ENCODE data around the gene MIF. TPM values are rescaled to one million over a fixed set of nuclear protein-coding genes. Genes with fewer than 3 reads are reported as not detected.

The MIF gene
- total RNA-seq, 4 donors from 2014 or later: 160 to 481 (median 281) TPM

DNA sequence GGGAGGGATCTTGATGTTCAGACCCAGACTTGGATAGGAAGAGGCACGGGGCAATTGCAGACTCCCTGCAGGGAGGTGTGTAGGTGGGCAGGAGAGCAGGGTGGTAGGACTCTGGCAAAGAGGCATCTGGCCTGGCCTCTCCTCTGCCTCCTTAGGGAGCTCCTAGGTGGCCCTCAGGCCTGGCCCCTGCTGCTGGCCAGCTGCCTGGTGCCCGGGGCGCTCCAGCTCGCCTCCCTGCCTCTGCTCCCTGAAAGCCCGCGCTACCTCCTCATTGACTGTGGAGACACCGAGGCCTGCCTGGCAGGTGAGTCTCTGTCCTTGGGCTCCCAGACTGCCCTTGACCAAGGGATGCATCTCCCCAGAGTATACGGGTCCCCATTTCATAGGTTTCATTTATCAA, 16.6 kb upstream of the MIF start:
- H3K9me3 ChIP-seq: no peaks in the 10 kb centered on the region
- H3K27me3 ChIP-seq: no peaks in the 10 kb centered on the region
- no peak overlapping the region for H3K27ac ChIP-seq
- TF ChIP-seq POLR2A (IDR thresholded peaks at IDR 0.05) (no peak), EP300 (IDR thresholded peaks at IDR 0.05) (no peak)
- TF ChIP-seq, protein P1, sequence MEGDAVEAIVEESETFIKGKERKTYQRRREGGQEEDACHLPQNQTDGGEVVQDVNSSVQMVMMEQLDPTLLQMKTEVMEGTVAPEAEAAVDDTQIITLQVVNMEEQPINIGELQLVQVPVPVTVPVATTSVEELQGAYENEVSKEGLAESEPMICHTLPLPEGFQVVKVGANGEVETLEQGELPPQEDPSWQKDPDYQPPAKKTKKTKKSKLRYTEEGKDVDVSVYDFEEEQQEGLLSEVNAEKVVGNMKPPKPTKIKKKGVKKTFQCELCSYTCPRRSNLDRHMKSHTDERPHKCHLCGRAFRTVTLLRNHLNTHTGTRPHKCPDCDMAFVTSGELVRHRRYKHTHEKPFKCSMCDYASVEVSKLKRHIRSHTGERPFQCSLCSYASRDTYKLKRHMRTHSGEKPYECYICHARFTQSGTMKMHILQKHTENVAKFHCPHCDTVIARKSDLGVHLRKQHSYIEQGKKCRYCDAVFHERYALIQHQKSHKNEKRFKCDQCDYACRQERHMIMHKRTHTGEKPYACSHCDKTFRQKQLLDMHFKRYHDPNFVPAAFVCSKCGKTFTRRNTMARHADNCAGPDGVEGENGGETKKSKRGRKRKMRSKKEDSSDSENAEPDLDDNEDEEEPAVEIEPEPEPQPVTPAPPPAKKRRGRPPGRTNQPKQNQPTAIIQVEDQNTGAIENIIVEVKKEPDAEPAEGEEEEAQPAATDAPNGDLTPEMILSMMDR (IDR thresholded peaks at IDR 0.05): no peak
- H3K4me1 ChIP-seq: no peaks in the 10 kb centered on the region
- H3K36me3 ChIP-seq: peaks cover 0 to 48% (median 0%) of the 10 kb centered on the region in 3 donors
- 91 to 95% methylated on average over 3 to 8 of the region's 8 CpGs for WGBS, 2 donors
- H3K4me3 ChIP-seq: no peak overlapping the region
- DNase-seq (ENCODE audit: low spot score in 2 of 2): no peak

DNA sequence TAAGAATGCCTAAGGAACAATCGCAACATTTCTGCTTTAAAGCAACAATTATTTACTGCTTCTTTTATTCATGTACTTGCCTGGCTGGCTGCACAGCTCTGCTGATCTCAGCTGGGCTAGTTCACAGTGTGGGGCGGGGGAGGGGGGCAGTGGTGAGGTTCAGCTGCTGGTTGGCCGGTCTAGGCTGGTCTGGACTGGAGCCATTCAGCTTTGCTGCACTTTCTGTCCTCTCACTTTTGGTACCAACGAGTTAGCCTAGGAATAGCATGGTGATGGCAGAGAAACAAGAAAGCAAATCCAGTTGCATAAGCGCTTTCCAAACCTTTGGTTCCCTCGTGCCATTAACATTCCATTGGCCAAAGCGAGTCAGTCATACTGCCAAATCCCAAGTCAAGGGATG, 16.0 kb upstream of the MIF start:
- TF ChIP-seq, protein P1 (IDR thresholded peaks at IDR 0.05): no peak
- no peak for TF ChIP-seq POLR2A (IDR thresholded peaks at IDR 0.05)
- no peak for TF ChIP-seq EP300 (IDR thresholded peaks at IDR 0.05)
- Histone ChIP-seq H3K9me3 (no peaks in the 10 kb centered on the region), H3K4me1 (no peaks in the 10 kb centered on the region), H3K4me3 (no peak overlapping the region), H3K36me3 (peaks cover 0 to 55% (median 0%) of the 10 kb centered on the region in 3 donors), H3K27ac (no peak overlapping the region), H3K27me3 (no peaks in the 10 kb centered on the region)
- no peak for DNase-seq (ENCODE audit: low spot score in 2 of 2)
- 86 to 87% methylated on average over 7 of the region's 7 CpGs for WGBS, 2 donors

- Histone ChIP-seq H3K9me3 (no peaks in the 10 kb centered on the region), H3K4me1 (no peaks in the 10 kb centered on the region), H3K27me3 (no peaks in the 10 kb centered on the region), H3K36me3 (peaks cover 0 to 53% (median 0%) of the 10 kb centered on the region in 3 donors), H3K4me3 (no peak overlapping the region), H3K27ac (no peak overlapping the region)
- TF ChIP-seq, protein P1 (IDR thresholded peaks at IDR 0.05): no peak
- TF ChIP-seq POLR2A (IDR thresholded peaks at IDR 0.05) (no peak), EP300 (IDR thresholded peaks at IDR 0.05) (no peak)
- WGBS, 2 donors: 87 to 89% methylated on average over 11 to 20 of the region's 20 CpGs
- DNase-seq (ENCODE audit: low spot score in 2 of 2): no peak
Observed at GRCh38 chr22:23882370-23882769, 11.8 kb upstream of the MIF start.

DNA sequence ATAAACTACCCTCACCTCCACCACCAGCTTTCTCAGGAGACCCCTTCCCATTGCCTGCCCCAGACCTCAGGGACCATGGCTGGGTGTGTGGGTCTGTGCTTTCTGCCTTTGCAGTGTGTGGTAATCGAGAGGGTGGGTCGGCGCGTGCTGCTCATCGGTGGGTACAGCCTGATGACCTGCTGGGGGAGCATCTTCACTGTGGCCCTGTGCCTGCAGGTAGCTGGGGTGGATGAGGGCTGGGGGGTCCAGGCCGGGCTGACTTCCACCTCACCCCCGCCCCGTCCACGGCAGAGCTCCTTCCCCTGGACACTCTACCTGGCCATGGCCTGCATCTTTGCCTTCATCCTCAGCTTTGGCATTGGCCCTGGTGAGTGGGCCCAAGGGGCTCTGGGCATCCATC, 10.5 kb upstream of the MIF start:
- H3K36me3 ChIP-seq: peaks cover 0 to 40% (median 0%) of the 10 kb centered on the region in 3 donors
- 99 to 100% methylated on average over 9 of the region's 9 CpGs for WGBS, 2 donors
- no peak overlapping the region for H3K4me3 ChIP-seq
- no peak for TF ChIP-seq EP300 (IDR thresholded peaks at IDR 0.05)
- no peak for TF ChIP-seq POLR2A (IDR thresholded peaks at IDR 0.05)
- TF ChIP-seq, protein P1 (IDR thresholded peaks at IDR 0.05): no peak
- H3K9me3 ChIP-seq: no peaks in the 10 kb centered on the region
- no peak for DNase-seq (ENCODE audit: low spot score in 2 of 2)
- no peaks in the 10 kb centered on the region for H3K27me3 ChIP-seq
- H3K4me1 ChIP-seq: peaks cover 0 to 9% (median 2%) of the 10 kb centered on the region in 4 donors
- H3K27ac ChIP-seq: no peak overlapping the region

- peaks cover 0 to 14% (median 3%) of the 10 kb centered on the region in 4 donors for H3K4me1 ChIP-seq
- no peaks in the 10 kb centered on the region for H3K9me3 ChIP-seq
- no peak for TF ChIP-seq EP300 (IDR thresholded peaks at IDR 0.05)
- TF ChIP-seq POLR2A (IDR thresholded peaks at IDR 0.05): no peak
- H3K4me3 ChIP-seq: no peak overlapping the region
- peaks cover 0 to 36% (median 0%) of the 10 kb centered on the region in 3 donors for H3K36me3 ChIP-seq
- DNase-seq (ENCODE audit: low spot score in 2 of 2): no peak
- no peak overlapping the region for H3K27ac ChIP-seq
- WGBS, 2 donors: 87 to 98% methylated on average over 6 to 8 of the region's 9 CpGs
- H3K27me3 ChIP-seq: no peaks in the 10 kb centered on the region
Observed at GRCh38 chr22:23884140-23884539, 10.0 kb upstream of the MIF start.
